Colonic mucosa (tissue), 4 donors: ENCODE results near the gene ATP8B2. TPM values are rescaled to one million over a fixed set of nuclear protein-coding genes. Genes with fewer than 3 reads are reported as not detected.

Experiments
- DNase-seq: peaks from one replicate; pipeline ENCODE4 v3.0.0-alpha.2; 2020
- H3K27ac ChIP-seq: fragments of 200-600 bp; one replicate; pipeline ENCODE4 v1.8.0; 2021
- H3K27me3 ChIP-seq: fragments of 200-600 bp; one replicate; pipeline ENCODE4 v1.8.0; 2021
- H3K36me3 ChIP-seq: fragments of 200-600 bp; one replicate; pipeline ENCODE4 v1.8.0; 2021
- H3K4me1 ChIP-seq: fragments of 200-600 bp; one replicate; pipeline ENCODE4 v1.8.0; 2021; ENCODE audit warnings: mild to moderate bottlenecking
- H3K4me3 ChIP-seq: fragments of 200-600 bp; one replicate; pipeline ENCODE4 v1.8.0; 2021
- H3K9ac ChIP-seq, 2 donors: one replicate each; pipeline ENCODE4 v1.7.0; 2013; ENCODE audit warnings: control low read depth in 2 of 2, low read depth in 2 of 2, low read length in 2 of 2
- H3K9me3 ChIP-seq: fragments of 200-600 bp; one replicate; pipeline ENCODE4 v1.8.0; 2021
- intact Hi-C: fragments of 100-400 bp; cut with DNase I; formaldehyde crosslinking; loops from one replicate; pipeline ENCODE4 v1.14.1; 2022
- total RNA-seq, 2 donors: library from RNA; stranded (reverse); fragmentation: NEBNext Ultra II Directional in 1 of 2; extraction: Animal tissue kit (Norgen Biotek cat#: 25700) in 1 of 2; gene quantifications; one replicate each; pipeline ENCODE4 v1.2.1, GENCODE V29; 2021
- TF ChIP-seq, protein P1 (sequence below): fragments of 200-600 bp; IDR thresholded peaks from one replicate; pipeline ENCODE4 v1.8.0; 2022; ENCODE audit warnings: antibody characterized with exemption, mild to moderate bottlenecking
- donor health status: healthy.
- donor health status: DM: no; HTN: no; CAD: no.
- donor health status: DM: no; HTN: no; CAD: no.

Gene ATP8B2
- total RNA-seq, 2 donors from 2014 or later = 4.2 to 6.6 TPM

DNA sequence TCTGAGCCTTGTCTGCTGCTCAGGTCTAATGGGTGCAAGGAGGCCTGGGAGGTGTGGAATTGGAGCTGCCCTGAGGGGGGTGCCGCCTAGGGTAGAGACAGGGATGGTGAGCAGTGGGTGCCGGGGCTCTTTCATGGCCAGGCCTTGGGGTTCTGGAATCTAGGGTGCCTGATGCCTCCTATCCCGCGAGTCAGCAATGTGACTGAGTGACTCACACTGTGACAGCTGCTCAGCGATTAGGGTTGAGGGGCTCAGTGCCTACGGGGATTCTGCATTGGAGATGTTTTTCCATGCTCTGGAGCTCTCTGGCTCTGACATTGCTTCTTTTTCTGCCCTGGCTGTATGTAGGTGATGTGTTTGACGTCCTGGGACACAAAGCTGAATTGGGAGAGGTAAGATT, 16.8 kb downstream of the ATP8B2 start:
- TF ChIP-seq, protein P1, sequence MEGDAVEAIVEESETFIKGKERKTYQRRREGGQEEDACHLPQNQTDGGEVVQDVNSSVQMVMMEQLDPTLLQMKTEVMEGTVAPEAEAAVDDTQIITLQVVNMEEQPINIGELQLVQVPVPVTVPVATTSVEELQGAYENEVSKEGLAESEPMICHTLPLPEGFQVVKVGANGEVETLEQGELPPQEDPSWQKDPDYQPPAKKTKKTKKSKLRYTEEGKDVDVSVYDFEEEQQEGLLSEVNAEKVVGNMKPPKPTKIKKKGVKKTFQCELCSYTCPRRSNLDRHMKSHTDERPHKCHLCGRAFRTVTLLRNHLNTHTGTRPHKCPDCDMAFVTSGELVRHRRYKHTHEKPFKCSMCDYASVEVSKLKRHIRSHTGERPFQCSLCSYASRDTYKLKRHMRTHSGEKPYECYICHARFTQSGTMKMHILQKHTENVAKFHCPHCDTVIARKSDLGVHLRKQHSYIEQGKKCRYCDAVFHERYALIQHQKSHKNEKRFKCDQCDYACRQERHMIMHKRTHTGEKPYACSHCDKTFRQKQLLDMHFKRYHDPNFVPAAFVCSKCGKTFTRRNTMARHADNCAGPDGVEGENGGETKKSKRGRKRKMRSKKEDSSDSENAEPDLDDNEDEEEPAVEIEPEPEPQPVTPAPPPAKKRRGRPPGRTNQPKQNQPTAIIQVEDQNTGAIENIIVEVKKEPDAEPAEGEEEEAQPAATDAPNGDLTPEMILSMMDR = no peak
- H3K27ac ChIP-seq = peak overlapping the region; percentile 22
- no peaks in the 10 kb centered on the region for H3K4me1 ChIP-seq
- H3K9ac ChIP-seq = no peak overlapping the region
- intact Hi-C loops = no loop called here
- H3K27me3 ChIP-seq = no peaks in the 10 kb centered on the region
- H3K9me3 ChIP-seq = no peaks in the 10 kb centered on the region
- DNase-seq = no peak
- H3K4me3 ChIP-seq = no peak overlapping the region
- H3K36me3 ChIP-seq = no peaks in the 10 kb centered on the region

DNA sequence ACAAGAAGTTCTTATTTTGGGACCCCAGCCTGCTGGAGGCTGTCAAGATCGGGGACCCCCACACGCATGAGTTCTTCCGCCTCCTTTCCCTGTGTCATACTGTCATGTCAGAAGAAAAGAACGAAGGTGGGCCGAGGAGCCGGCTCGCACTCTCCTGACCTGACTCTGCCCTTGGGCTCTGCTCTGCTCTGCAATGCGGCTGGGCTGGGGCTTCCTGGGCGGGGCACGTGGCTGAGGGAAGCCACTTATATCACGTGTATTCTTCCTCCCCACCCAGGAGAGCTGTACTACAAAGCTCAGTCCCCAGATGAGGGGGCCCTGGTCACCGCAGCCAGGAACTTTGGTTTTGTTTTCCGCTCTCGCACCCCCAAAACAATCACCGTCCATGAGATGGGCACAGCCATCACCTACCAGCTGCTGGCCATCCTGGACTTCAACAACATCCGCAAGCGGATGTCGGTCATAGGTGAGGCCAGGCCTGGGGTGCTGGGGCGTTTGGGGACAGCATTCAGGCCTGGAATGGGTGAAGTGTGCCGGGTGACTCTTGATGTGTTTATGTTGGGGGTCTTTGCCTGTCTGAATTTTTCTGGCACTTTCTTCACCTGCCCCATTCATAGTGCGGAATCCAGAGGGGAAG, 17.6 kb downstream of the ATP8B2 start:
- TF ChIP-seq, protein P1 = no peak
- Histone ChIP-seq H3K4me1 (no peaks in the 10 kb centered on the region), H3K9ac (no peak overlapping the region), H3K27me3 (no peaks in the 10 kb centered on the region), H3K9me3 (no peaks in the 10 kb centered on the region), H3K27ac (peak overlapping the region; percentile 22), H3K36me3 (no peaks in the 10 kb centered on the region), H3K4me3 (no peak overlapping the region)
- intact Hi-C loops = no loop called here
- no peak for DNase-seq

- H3K9me3 ChIP-seq = no peaks in the 10 kb centered on the region
- TF ChIP-seq, protein P1 = peak; percentile 41
- H3K4me1 ChIP-seq = no peaks in the 10 kb centered on the region
- peak; percentile 62 for DNase-seq
- no peak overlapping the region for H3K4me3 ChIP-seq
- no peaks in the 10 kb centered on the region for H3K36me3 ChIP-seq
- H3K27me3 ChIP-seq = no peaks in the 10 kb centered on the region
- no peak overlapping the region for H3K27ac ChIP-seq
- intact Hi-C loops = no loop called here
- no peak overlapping the region for H3K9ac ChIP-seq
Observed at GRCh38 chr1:154344977-154345837, 19.9 kb downstream of the ATP8B2 start.

- Histone ChIP-seq H3K9ac (no peak overlapping the region), H3K4me1 (no peaks in the 10 kb centered on the region), H3K4me3 (no peak overlapping the region), H3K27me3 (no peaks in the 10 kb centered on the region), H3K27ac (no peak overlapping the region), H3K9me3 (no peaks in the 10 kb centered on the region), H3K36me3 (no peaks in the 10 kb centered on the region)
- intact Hi-C loops = no loop called here
- TF ChIP-seq, protein P1 = no peak
- DNase-seq = no peak
Observed at GRCh38 chr1:154346276-154346917, 21.1 kb downstream of the ATP8B2 start.

- H3K9ac ChIP-seq = no peak overlapping the region
- H3K27ac ChIP-seq = no peak overlapping the region
- H3K9me3 ChIP-seq = no peaks in the 10 kb centered on the region
- TF ChIP-seq, protein P1 = no peak
- no peak overlapping the region for H3K4me3 ChIP-seq
- no peak for DNase-seq
- peaks cover 8% of the 10 kb centered on the region for H3K4me1 ChIP-seq
- H3K27me3 ChIP-seq = no peaks in the 10 kb centered on the region
- intact Hi-C loops = no loop called here
- no peaks in the 10 kb centered on the region for H3K36me3 ChIP-seq
Observed at GRCh38 chr1:154347961-154348360, 22.6 kb downstream of the ATP8B2 start.
